CD4-positive, alpha-beta T cell treated with Interleukin-15 for 4 hours (primary cell): Measurements from ENCODE around the gene TIGD4.
A peak's percentile ranks its signal among the peaks of the same experiment; 100 is the strongest.

ENCODE experiments used
- DNase-seq: peaks from one replicate; pipeline ENCODE4 v3.0.0-alpha.2; 2020; ENCODE audit warnings: low spot score

Gene TIGD4

DNA sequence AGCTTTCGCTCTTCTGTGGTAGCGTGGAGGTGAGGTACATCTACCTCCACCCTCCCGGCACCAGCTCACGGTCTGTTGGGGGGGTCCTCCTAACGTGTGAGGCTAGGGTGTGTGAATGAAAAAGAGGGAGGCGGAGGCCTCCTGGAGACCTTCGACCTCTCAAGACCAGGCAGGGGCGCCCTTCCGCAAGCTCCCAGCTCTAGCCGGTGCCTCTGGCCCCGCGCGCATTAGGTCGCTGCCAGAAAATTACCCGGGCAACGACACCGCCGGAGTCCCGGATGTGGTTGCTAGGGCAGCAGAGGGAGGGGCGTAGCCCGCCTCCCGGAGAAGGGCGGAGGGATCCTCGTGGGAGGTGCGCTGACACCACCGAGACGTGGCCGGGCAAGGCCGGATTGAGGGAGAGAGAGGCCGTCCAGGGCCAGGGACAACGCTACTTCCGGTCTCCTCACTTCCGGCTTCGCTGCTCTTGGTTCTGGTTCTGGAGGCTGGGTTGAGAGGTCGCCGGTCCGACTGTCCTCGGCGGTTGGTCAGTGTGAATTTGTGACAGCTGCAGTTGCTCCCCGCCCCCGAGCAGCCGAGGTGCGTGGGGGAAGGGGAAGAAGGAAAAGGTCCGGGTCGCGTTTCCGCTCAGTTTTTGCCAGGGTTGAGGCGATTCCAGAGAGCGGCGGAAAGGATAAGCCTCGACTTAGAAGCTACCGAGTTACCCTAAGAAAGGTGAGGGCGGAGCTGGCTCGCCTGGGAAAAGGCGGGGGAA, at the start of gene TIGD4, which contains the start of gene ARFIP1:
TIGD4 (minus strand) TSS at position 218 of the 754 bp plus-strand sequence. CDS start 8,726 bp downstream, outside the sequence.
ARFIP1 (plus strand) TSS at position 442 of the 754 bp plus-strand sequence. CDS start 49,680 bp downstream, outside the sequence.
- DNase-seq, result peak; percentile 94

GRCh38 chr4:152828122-152828521, 48.6 kb upstream of the TIGD4 start:
- no peak for DNase-seq

- DNase-seq, result no peak
Measured at GRCh38 chr4:152825336-152825735, 45.8 kb upstream of the TIGD4 start.

- DNase-seq, result no peak
Measured at GRCh38 chr4:152824561-152824960, 45.0 kb upstream of the TIGD4 start.

DNA sequence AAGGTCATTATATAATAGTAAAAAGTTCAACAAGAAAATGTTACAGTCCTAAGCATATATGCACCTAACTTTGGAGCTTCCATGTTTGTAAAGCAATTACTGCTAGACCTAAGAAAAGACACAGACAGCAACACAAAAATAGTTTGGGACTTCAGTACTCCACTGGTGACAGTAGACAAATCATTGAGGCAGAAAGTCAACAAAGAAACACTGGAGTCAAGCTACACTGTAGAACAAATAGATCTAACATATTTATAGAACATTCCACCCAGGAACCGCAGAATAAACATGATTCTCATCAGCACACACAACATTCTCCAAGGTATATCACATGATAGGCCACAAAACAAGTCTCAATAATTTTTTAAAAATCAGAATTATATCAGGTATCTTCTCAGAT, 42.8 kb upstream of the TIGD4 start:
- DNase-seq, result no peak

- no peak for DNase-seq
Measured at GRCh38 chr4:152820073-152820472, 40.5 kb upstream of the TIGD4 start.

DNA sequence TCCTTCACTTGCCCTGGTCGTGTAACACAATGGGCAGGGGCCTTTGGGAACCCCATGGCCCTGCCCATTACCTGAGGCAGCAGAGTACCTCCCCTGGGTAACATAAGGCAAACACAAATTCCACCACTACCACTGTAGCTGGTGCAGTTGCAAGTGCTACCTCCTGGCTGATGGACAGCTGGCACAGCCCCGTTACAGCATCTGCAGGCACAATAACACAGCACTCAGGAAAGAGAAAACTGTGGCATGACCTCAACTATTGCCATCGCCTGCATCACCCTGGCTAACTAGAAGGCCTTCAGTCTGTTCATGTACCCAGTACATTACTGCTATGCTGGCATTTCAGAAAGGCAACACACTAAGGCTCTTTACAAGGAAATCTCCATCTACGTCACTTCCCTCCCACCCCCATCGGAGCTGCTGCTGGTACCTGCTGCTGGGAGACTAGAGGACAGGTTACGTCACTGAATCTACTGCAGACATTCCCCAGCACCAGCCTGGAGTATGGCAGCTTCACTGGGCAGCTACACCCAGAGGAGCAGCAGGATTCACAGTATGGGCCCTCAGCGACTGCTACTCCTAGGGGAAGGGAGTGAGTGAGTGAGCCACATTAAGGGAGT, 39.6 kb upstream of the TIGD4 start:
- no peak for DNase-seq

- no peak for DNase-seq
Measured at GRCh38 chr4:152817331-152817730, 37.8 kb upstream of the TIGD4 start.

DNA sequence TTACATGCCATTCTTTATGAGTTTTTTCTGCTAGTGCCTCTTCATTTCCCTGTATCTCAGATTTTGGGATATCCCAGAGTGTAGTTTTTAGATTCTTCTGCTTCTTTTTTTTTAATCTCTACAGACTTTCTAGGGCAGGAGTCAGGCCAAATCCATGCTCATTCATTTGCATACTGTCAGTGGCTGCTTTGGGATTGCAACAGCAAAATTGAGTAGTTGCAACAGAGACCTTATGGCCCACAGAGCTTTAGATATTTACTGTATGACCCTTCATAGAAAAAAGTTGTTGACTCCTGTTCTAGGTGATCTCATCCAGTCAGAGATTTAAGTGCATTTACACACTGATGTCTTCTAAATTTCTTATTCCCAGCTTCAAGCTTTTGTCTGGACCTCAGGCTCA, 35.5 kb upstream of the TIGD4 start:
- DNase-seq, result no peak

DNA sequence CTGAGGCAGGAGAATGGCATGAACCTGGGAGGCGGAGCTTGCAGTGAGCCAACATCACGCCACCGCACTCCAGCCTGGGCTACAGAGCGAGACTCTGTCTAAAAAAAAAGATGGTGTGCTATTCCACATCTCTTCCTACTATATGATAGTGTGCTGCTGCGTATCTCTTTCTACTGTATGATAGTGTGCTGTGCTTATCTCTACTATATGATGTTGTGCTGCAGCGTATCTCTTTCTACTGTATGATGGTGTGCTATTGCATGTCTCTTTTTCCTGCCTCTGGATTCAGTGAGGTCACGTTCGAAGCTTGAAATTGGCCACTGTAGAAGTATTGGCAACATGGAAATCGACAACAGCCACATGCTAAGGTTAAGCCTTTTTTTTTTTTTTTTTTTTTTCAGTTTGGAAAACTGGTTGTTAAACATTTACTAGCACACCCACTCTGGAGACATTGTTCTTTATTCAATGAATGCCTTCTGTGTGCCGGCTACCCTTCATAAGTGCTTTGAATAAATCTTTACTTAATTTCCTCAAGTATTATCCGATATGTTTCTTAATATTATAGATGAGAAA, 31.3 kb upstream of the TIGD4 start:
- DNase-seq, result no peak

- no peak for DNase-seq
Measured at GRCh38 chr4:152808670-152809069, 29.1 kb upstream of the TIGD4 start.

DNA sequence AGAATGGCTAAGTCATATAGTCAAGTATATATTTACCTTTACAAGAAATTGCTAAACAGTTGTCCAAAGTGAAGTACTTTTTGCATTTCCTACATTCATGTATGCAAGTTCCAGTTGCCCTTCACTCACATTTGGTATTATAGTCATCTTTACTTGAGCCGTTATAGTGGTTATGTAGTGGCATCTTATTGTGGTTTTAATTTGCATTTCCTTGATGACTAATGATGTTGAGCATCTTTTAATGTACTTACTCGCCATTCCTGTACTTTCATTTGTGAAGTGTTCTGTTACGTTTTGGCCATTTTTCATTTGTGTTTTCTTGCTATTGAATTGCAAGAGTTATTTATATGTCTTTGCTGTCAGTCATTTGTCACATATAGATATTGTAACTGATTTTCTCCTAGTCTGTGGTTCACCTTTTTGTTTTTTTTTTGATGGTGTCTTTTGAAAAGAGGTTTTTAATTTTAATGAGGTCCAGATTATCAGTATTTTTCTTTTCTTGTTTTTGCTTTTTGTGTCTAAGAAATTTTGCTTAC, 27.8 kb upstream of the TIGD4 start:
- DNase-seq, result peak; percentile 31

DNA sequence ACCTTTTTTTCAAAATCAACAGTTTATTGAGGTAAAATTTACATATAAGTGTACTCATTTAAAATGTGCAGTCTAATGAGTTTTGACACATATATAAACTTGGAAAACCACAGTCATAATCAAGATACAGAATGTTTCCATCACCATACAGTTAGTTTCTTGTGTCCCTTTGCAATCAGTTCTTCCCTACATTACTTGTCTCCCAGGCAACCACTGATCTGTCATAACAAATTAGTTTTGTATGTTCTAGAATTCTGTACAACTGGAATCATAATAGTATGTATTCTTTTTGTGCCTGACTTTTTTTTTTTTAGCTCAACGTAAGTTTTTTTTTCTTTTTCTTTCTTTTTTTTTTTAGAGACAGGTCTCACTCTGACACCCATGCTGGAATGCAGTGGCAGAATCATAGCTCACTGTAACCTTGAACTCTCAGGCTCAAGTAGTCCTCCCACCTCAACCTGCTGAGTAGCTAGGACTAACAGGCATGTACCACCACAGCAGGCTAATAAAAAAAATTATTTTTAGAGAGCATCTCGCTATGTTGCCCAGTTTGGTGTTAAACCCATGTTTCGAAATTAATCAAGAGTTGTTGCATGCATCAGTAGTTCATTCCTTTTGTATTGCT, 27.1 kb upstream of the TIGD4 start:
- no peak for DNase-seq

GRCh38 chr4:152805818-152806217, 26.3 kb upstream of the TIGD4 start:
- DNase-seq, result no peak

- DNase-seq, result no peak
Measured at GRCh38 chr4:152805071-152805650, 25.6 kb upstream of the TIGD4 start.

GRCh38 chr4:152803541-152803940, 24.0 kb upstream of the TIGD4 start:
- no peak for DNase-seq

- no peak for DNase-seq
Measured at GRCh38 chr4:152795891-152796290, 16.4 kb upstream of the TIGD4 start.

GRCh38 chr4:152786627-152787026, 7.1 kb upstream of the TIGD4 start:
- no peak for DNase-seq

- DNase-seq, result no peak
Measured at GRCh38 chr4:152785639-152786615, 6.4 kb upstream of the TIGD4 start.

- no peak for DNase-seq
Measured at GRCh38 chr4:152784490-152785350, 5.2 kb upstream of the TIGD4 start.
